Measurements from ENCODE around the gene EED. TPM values are rescaled to one million over a fixed set of nuclear protein-coding genes. Genes with fewer than 3 reads are reported as not detected.

The EED gene
- total and polyA plus RNA-seq, 9 of the 15 experiments (the other 6 are each of a cell fraction or from before 2014, with no cell fraction given) = 33.0 to 110 (median 55.1) TPM

DNA sequence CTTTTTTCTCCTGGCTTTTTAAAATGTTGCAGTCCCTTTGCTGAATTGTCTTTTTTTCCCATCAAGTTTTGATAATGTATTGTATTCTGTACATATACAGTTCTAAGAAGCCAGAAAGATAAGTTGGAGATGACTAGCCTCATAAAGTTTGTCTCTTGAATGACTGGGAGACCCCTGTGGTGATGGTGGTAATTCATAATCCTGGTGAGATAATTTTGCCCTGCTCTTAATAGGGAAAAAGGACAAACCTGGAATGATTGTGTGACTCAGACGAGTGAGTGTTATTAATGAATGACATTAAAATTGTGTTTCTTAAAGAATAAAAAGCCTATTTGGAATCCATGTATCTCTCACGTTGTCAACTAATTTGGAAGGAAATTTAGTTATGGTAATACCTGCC is 58.7 kb downstream of the EED start:
- ATAC-seq (no peak), FAIRE-seq (no peak), DNase-seq (ENCODE audit: extremely low read depth in 1 of 4, low spot score in 3 of 4) (peak in 1 of 4 experiments; percentile 18)
- Histone ChIP-seq H3K4me3 (peak overlapping the region; percentile 79), H3K4me2 (ENCODE audit: insufficient read depth, low read length) (peak overlapping the region; percentile 90), H3K36me3 (ENCODE audit: control insufficient read depth, insufficient read depth, low read length) (peaks cover 10% of the 10 kb centered on the region; the same call in 1 of the 3 replicates), H3K79me2 (ENCODE audit: control insufficient read depth, insufficient read depth, low read length) (peaks cover 28% of the 10 kb centered on the region), H3K9me1 (ENCODE audit: control insufficient read depth, insufficient read depth, low read length) (no peaks in the 10 kb centered on the region), H3K27ac (ENCODE audit: extremely low read depth, low read depth, low read length) (peak overlapping the region; percentile 90; the same call in 2 of the 3 replicates), H3K9ac (ENCODE audit: insufficient read depth in 1 of 2, low read depth in 2 of 2, low read length in 2 of 2) (peak overlapping the region in 1 of 2 experiments; percentile 85; a peak in 2 of 4 replicates), H3K9me3 (replicated peaks; ENCODE audit: control insufficient read depth, insufficient read depth, low read depth, low read length) (no peaks in the 10 kb centered on the region), H3K4me1 (replicated peaks in 1 of 2; ENCODE audit: control insufficient read depth in 2 of 2, insufficient read depth in 2 of 2, low read length in 2 of 2) (no peaks in the 10 kb centered on the region; a peak in 1 of 5 replicates), H3K27me3 (ENCODE audit: control insufficient read depth in 2 of 2, insufficient read depth in 2 of 2, low read length in 2 of 2) (no peaks in the 10 kb centered on the region), H2AFZ (ENCODE audit: low read depth, low read length) (0 out of 2 replicates have a peak overlapping the region, but pooled peaks have one; percentile 98), H4K20me1 (replicated peaks; ENCODE audit: control insufficient read depth, insufficient read depth, low read length) (no peaks in the 10 kb centered on the region)
- intact Hi-C loops (cut with micrococcal nuclease) (no loop called here), in situ Hi-C loops (cut with MboI) (no loop called here)
- 11% methylated on average over 2 of the region's 2 CpGs for WGBS (ENCODE audit: insufficient coverage, low coverage, missing lambda C conversion rate)
- TF ChIP-seq RFX5 (IDR thresholded peaks at IDR 0.05; ENCODE audit: low read depth, low read length) = no peak
- TF ChIP-seq, protein P1, sequence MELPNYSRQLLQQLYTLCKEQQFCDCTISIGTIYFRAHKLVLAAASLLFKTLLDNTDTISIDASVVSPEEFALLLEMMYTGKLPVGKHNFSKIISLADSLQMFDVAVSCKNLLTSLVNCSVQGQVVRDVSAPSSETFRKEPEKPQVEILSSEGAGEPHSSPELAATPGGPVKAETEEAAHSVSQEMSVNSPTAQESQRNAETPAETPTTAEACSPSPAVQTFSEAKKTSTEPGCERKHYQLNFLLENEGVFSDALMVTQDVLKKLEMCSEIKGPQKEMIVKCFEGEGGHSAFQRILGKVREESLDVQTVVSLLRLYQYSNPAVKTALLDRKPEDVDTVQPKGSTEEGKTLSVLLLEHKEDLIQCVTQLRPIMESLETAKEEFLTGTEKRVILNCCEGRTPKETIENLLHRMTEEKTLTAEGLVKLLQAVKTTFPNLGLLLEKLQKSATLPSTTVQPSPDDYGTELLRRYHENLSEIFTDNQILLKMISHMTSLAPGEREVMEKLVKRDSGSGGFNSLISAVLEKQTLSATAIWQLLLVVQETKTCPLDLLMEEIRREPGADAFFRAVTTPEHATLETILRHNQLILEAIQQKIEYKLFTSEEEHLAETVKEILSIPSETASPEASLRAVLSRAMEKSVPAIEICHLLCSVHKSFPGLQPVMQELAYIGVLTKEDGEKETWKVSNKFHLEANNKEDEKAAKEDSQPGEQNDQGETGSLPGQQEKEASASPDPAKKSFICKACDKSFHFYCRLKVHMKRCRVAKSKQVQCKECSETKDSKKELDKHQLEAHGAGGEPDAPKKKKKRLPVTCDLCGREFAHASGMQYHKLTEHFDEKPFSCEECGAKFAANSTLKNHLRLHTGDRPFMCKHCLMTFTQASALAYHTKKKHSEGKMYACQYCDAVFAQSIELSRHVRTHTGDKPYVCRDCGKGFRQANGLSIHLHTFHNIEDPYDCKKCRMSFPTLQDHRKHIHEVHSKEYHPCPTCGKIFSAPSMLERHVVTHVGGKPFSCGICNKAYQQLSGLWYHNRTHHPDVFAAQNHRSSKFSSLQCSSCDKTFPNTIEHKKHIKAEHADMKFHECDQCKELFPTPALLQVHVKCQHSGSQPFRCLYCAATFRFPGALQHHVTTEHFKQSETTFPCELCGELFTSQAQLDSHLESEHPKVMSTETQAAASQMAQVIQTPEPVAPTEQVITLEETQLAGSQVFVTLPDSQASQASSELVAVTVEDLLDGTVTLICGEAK (IDR thresholded peaks at IDR 0.05) = 0 out of 2 replicates have a peak, but pooled peaks have one; percentile 11
- TF ChIP-seq, protein P1 (CRISPR knock-in tag; IDR thresholded peaks at IDR 0.05) = no peak
- TF ChIP-seq CBX5 (IDR thresholded peaks at IDR 0.05; ENCODE audit: borderline replicate concordance, low read depth) = no peak
- TF ChIP-seq RFX7 (CRISPR knock-in tag; IDR thresholded peaks at IDR 0.05) = no peak
- TF ChIP-seq CAMTA2 (CRISPR knock-in tag; conservative IDR thresholded peaks at IDR 0.05) = no peak
- POLR2A ChIA-PET = interaction anchor here (0.6 to 1.2 kb wide), 2 partner anchors 10 to 254 kb away, joined by 3 to 6 read pairs; no protein-coding TSS in a partner anchor
- no TSS peak for BruUV-seq (replicated peaks)
- CTCF ChIA-PET (ENCODE audit: low intra/inter-chr PET ratio) = no interaction called here
